ENCODE measurements around the gene MIPOL1. TPM values are rescaled to one million over a fixed set of nuclear protein-coding genes. Genes with fewer than 3 reads are reported as not detected.

Gene MIPOL1
- total and polyA plus RNA-seq, 2 of the 13 experiments (the other 11 are each of a cell fraction or from before 2014, with no cell fraction given), result 8.6 to 34.2 TPM

DNA sequence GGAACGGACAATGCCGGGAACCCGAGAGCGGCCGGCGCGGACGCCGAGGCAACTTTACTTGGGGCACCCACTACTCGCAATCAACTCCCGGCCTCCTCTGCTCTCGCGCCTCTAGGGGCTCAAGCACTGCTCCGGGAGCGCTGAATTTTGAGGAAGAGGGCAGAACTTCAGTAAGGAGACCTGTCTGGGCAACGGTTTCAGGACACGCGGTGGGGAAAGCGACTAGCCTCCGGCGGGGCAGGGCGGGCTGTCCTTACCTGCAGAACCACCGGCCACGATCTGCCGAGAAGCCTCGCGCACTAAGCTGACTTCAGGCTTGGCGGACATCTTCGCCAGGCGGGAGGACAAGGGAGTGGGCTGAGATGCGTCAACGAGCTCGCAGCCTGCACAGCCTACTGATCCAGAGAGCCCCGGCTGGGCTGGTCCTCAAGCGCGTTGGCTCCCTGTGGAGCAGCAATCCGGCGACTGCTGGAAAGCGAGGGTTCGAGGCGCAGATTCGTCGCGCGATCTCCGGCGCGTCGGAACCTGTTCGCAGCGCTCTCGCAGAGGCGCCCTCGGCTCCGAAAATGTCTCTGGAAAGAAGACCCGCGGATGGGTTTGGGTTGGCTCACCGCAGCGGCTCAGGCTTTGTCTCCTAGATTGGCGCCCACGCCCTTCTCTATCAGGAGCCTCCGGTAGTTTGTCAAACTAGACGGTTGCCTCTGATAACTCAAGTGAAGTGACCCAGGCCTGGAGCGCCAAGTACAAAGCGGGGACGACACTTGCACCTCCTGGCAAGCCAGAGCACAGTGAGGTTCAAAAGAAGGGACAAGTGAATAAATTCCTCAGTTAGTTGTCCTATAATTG, 25.5 kb upstream of the MIPOL1 start, which contains the start of gene SLC25A21 (continued):
- TF ChIP-seq NR1H2 (CRISPR knock-in tag; IDR thresholded peaks at IDR 0.05; ENCODE audit: borderline replicate concordance, low read depth) (peak; percentile 96), BRCA1 (CRISPR knock-in tag; IDR thresholded peaks at IDR 0.05) (peak; percentile 99), CREM (IDR thresholded peaks at IDR 0.05) (peak; percentile 75), CREM (CRISPR knock-in tag; IDR thresholded peaks at IDR 0.05) (no peak), HNRNPLL (IDR thresholded peaks at IDR 0.05; ENCODE audit: low read depth, low read length, poor library complexity, severe bottlenecking) (peak; percentile 93), ZNF766 (CRISPR knock-in tag; IDR thresholded peaks at IDR 0.05; ENCODE audit: borderline replicate concordance) (peak; percentile 98), ISX (CRISPR knock-in tag; conservative IDR thresholded peaks at IDR 0.05) (peak; percentile 83; the same call in 1 of the 2 replicates), U2AF2 (IDR thresholded peaks at IDR 0.05; ENCODE audit: low read depth, low read length) (peak; percentile 84; the same call in 1 of the 2 replicates), HHEX (CRISPR knock-in tag; IDR thresholded peaks at IDR 0.05) (peak; percentile 81; the same call in 1 of the 2 replicates), SYNCRIP (IDR thresholded peaks at IDR 0.05; ENCODE audit: insufficient read depth, low read depth, low read length) (no peak), NFYC (CRISPR knock-in tag; IDR thresholded peaks at IDR 0.05) (peak; percentile 57), ZFP41 (CRISPR knock-in tag; IDR thresholded peaks at IDR 0.05; ENCODE audit: borderline replicate concordance) (peak; percentile 98), ZNF615 (CRISPR knock-in tag; IDR thresholded peaks at IDR 0.05; ENCODE audit: borderline replicate concordance) (peak; percentile 98), PHF20 (CRISPR knock-in tag; IDR thresholded peaks at IDR 0.05) (peak; percentile 94), ATF7 (IDR thresholded peaks at IDR 0.05) (no peak), ATF7 (CRISPR knock-in tag; IDR thresholded peaks at IDR 0.05) (peak; percentile 87), CAMTA2 (CRISPR knock-in tag; IDR thresholded peaks at IDR 0.05; ENCODE audit: borderline replicate concordance) (peak; percentile 99), MAFF (IDR thresholded peaks at IDR 0.05; ENCODE audit: low read depth, low read length) (no peak), ZNF703 (CRISPR knock-in tag; IDR thresholded peaks at IDR 0.05; ENCODE audit: borderline replicate concordance) (peak; percentile 100), ETV6 (CRISPR knock-in tag; conservative IDR thresholded peaks at IDR 0.05) (peak; percentile 96), STAG1 (CRISPR knock-in tag; IDR thresholded peaks at IDR 0.05) (peak; percentile 21; the same call in 1 of the 2 replicates), ZFP82 (CRISPR knock-in tag; IDR thresholded peaks at IDR 0.05; ENCODE audit: borderline replicate concordance) (peak; percentile 99), NFYB (CRISPR knock-in tag; IDR thresholded peaks at IDR 0.05) (peak; percentile 51; the same call in 1 of the 2 replicates), ZNF720 (CRISPR knock-in tag; IDR thresholded peaks at IDR 0.05) (no peak; the same call in 1 of the 2 replicates)
- TF ChIP-seq, protein P1, sequence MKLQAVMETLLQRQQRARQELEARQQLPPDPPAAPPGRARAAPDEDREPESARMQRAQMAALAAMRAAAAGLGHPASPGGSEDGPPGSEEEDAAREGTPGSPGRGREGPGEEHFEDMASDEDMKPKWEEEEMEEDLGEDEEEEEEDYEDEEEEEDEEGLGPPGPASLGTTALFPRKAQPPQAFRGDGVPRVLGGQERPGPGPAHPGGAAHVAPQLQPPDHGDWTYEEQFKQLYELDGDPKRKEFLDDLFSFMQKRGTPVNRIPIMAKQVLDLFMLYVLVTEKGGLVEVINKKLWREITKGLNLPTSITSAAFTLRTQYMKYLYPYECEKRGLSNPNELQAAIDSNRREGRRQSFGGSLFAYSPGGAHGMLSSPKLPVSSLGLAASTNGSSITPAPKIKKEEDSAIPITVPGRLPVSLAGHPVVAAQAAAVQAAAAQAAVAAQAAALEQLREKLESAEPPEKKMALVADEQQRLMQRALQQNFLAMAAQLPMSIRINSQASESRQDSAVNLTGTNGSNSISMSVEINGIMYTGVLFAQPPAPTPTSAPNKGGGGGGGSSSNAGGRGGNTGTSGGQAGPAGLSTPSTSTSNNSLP (IDR thresholded peaks at IDR 0.05; ENCODE audit: low read depth, low read length), result no peak
- TF ChIP-seq, protein P2, sequence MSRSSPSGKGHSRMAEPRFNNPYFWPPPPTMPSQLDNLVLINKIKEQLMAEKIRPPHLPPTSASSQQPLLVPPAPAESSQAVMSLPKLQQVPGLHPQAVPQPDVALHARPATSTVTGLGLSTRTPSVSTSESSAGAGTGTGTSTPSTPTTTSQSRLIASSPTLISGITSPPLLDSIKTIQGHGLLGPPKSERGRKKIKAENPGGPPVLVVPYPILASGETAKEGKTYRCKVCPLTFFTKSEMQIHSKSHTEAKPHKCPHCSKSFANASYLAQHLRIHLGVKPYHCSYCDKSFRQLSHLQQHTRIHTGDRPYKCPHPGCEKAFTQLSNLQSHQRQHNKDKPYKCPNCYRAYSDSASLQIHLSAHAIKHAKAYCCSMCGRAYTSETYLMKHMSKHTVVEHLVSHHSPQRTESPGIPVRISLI (CRISPR knock-in tag; IDR thresholded peaks at IDR 0.05; ENCODE audit: borderline replicate concordance), result peak; percentile 71; the same call in 1 of the 2 replicates
- TF ChIP-seq, protein P3, sequence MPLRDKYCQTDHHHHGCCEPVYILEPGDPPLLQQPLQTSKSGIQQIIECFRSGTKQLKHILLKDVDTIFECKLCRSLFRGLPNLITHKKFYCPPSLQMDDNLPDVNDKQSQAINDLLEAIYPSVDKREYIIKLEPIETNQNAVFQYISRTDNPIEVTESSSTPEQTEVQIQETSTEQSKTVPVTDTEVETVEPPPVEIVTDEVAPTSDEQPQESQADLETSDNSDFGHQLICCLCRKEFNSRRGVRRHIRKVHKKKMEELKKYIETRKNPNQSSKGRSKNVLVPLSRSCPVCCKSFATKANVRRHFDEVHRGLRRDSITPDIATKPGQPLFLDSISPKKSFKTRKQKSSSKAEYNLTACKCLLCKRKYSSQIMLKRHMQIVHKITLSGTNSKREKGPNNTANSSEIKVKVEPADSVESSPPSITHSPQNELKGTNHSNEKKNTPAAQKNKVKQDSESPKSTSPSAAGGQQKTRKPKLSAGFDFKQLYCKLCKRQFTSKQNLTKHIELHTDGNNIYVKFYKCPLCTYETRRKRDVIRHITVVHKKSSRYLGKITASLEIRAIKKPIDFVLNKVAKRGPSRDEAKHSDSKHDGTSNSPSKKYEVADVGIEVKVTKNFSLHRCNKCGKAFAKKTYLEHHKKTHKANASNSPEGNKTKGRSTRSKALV (CRISPR knock-in tag; IDR thresholded peaks at IDR 0.05), result peak; percentile 100
